Subcutaneous adipose tissue (tissue), 4 donors: ENCODE results near the gene GLB1L. TPM values are rescaled to one million over a fixed set of nuclear protein-coding genes. Genes with fewer than 3 reads are reported as not detected.

Source experiments
- CTCF ChIP-seq: fragments of 450-650 bp; IDR thresholded peaks from one replicate; pipeline ENCODE4 v1.5.1; 2016; ENCODE audit warnings: low read depth, mild to moderate bottlenecking, control low read depth, antibody characterized with exemption, moderate library complexity
- total RNA-seq, 4 donors: library from RNA; depleted of rRNA; stranded (reverse); fragments of >200 nt; gene quantifications; one replicate each; pipeline ENCODE4 v1.1.0, GENCODE V29; 2016

The GLB1L gene
- total RNA-seq, 4 donors from 2014 or later = 2.9 to 12.2 (median 11.0) TPM

- TF ChIP-seq CTCF = no peak
Measured at GRCh38 chr2:219271021-219271420, 25.8 kb upstream of the GLB1L start.

GRCh38 chr2:219270055-219270372 lies 24.8 kb upstream of the GLB1L start:
- no peak for TF ChIP-seq CTCF

DNA sequence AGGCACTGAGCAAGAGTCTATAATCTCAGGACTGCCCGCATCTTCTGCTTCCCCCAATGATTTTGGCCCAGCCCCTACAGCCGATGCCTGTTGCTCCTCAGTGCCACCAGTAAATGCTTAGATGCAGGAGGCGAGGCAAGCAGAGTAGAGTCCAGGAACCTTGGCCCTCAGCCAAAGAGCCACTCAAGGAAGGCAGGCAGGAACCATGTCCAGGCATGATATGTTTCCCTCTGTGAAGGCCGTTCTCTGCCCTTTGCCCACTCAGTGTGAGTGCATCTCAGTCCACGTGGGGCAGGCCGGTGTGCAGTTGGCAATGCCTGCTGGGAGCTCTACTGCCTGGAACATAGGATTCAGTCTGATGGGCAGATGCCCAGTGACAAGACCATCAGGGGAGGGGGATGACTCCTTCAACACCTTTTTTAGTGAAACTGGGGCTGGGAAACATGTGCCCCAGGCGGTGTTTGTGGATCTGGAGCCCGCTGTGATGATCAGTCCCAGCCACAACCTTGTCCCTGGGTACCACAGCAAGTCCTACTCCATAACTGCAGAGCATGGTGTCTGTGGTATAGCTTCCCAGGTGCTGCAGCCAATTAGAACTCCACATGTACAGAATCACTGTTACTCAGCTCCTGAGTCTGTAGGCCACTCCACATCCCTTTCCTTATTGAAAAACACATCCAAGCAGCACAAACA lies 24.3 kb upstream of the GLB1L start:
- no peak for TF ChIP-seq CTCF

DNA sequence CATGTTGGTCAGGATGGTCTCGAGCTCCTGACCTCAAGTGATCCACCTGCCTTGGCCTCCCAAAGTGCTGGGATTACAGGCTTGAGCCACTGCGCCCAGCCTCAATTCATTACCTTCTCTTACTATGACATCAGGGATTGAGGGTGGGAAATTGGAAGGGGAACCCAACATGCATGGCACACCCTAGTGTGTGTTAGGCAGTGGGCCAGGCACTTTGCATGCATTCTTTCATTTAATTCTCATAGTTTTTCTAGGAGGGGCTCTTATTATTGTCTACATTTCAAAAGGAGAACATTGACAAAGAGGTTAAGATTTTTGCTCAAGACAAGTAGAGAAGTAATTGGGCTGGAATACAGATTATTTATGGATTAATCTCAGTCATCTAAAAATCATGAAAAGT lies 23.1 kb upstream of the GLB1L start:
- TF ChIP-seq CTCF = no peak

DNA sequence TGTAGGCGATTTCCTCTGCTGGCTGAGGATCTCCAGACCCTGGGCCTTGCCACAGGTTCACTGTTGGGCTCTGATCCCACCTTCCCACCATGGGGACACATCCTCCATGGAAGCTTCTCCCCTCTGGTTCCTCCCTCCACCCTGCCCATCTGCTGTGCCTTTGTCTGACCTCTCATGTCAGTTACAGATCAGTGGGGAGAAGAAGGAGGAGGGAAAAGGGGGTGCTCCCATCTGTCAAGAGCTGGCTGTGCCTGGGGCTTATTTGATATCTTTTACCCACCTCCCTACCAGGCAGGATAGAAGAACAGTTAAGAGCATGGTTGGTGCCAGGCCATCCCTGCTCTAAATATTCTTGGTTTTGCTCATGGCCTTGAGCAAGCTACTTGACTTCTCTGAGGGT lies 21.6 kb upstream of the GLB1L start:
- no peak for TF ChIP-seq CTCF

DNA sequence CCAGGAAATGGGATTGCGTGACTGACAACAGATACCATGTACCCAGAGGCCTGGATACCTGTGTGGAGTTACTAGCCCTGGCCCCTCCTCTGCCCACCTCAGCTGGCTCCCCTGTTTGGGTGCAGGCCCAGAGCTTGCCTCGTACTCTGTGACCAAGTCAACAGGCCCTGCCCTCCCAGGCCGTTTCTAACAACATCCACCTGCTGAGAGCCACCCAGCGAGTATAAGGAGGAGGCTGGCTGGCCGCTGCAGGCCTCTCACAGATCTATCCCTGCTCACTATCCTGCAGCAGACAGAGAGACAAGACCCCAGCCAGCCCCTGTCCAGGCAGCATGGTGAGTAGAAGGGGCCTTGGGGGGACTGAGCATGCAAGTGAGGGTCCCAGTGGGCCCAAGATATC lies 21.0 kb upstream of the GLB1L start:
- TF ChIP-seq CTCF = no peak

DNA sequence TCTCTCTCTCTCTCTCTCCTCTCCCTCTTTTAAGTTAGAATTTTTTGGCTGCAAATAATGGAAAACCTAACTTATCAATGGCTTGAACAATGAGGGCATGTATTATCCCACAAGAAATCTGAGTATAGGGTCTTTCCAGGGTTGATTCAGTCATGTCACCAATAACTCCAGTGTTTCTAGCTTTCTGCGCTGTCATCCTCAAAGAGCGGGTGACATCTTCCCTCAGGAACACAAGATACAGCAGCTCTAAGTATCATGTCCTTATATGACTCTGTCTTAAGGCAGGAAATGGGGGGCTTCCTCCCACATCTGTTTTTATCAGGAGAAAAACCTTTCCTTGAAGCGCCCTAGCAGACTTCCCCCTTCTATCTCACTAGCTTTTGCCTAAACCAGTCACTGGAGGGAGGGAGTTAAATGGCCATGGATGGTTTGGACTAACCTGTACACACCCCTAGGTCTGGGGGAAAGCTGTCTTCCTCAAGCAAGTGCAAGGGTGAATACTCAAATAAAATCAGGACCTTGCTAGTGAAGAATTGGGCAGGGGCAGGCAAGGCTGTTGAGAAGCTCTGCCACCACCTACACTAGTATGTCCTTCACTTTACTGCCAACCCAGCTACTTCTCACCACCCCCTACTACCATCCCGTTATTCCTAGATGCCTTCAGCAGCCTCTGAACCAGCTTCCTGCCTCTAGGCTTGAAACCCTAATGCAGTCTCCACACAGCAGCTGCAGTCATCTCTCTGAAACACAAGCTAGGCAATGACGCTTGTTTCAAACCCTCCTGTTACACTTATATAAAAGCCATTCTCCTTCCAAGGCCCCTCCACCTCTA lies 16.0 kb upstream of the GLB1L start:
- TF ChIP-seq CTCF = no peak
